Osteoblast (primary cell): Measurements from ENCODE around the gene FKBP7. TPM values are rescaled to one million over a fixed set of nuclear protein-coding genes. Genes with fewer than 3 reads are reported as not detected.

ENCODE experiments used
- DNase-seq: peaks from one replicate; pipeline ENCODE4 v3.0.0; 2011; ENCODE audit warnings: low spot score, mixed read lengths; ENCODE audit not compliant: insufficient read length; ENCODE audit errors: missing footprints
- H2AFZ ChIP-seq: 2 replicates; pipeline ENCODE4 v1.6.0; 2011; ENCODE audit warnings: mild to moderate bottlenecking, low read length
- H3K27ac ChIP-seq: 2 replicates; pipeline ENCODE4 v1.5.1; 2011; ENCODE audit warnings: mild to moderate bottlenecking, low read depth, low read length, moderate library complexity
- H3K27me3 ChIP-seq: 2 replicates; pipeline ENCODE4 v1.6.0; 2012; ENCODE audit warnings: mild to moderate bottlenecking, control low read depth, inconsistent platforms, low read length, moderate library complexity; ENCODE audit not compliant: insufficient read depth
- H3K36me3 ChIP-seq: 2 replicates; pipeline ENCODE4 v1.5.1; 2011; ENCODE audit warnings: mild to moderate bottlenecking, low read length, control low read depth, moderate library complexity; ENCODE audit not compliant: insufficient read depth
- H3K4me1 ChIP-seq: 2 replicates; pipeline ENCODE4 v1.5.1; 2011; ENCODE audit warnings: mild to moderate bottlenecking, low read length, control low read depth, moderate library complexity; ENCODE audit not compliant: insufficient read depth
- H3K4me2 ChIP-seq: 2 replicates; pipeline ENCODE4 v1.6.0; 2011; ENCODE audit warnings: mild to moderate bottlenecking, low read length; ENCODE audit not compliant: insufficient read depth
- H3K4me3 ChIP-seq: fragments of 200-600 bp; sonication (generic); 3 replicates; pipeline ENCODE4 v1.5.1; 2012; ENCODE audit warnings: mild to moderate bottlenecking, low read length, inconsistent platforms; ENCODE audit not compliant: insufficient read depth
- H3K79me2 ChIP-seq: 2 replicates; pipeline ENCODE4 v1.6.0; 2012; ENCODE audit warnings: mild to moderate bottlenecking, low read length, control low read depth, inconsistent platforms; ENCODE audit not compliant: insufficient read depth
- H3K9me3 ChIP-seq: 2 replicates; pipeline ENCODE4 v1.5.1; 2011; ENCODE audit warnings: low read depth, low read length, control low read depth
- H4K20me1 ChIP-seq: 2 replicates; pipeline ENCODE4 v1.6.0; 2012; ENCODE audit warnings: mild to moderate bottlenecking, low read length, control low read depth; ENCODE audit not compliant: insufficient read depth
- total RNA-seq: library from RNA; depleted of rRNA; stranded (reverse); fragments of >200 nt; gene quantifications from 2 replicates; pipeline ENCODE4 v1.2.3, GENCODE V29; 2012
- TF ChIP-seq, protein P1 (sequence below): IDR thresholded peaks from 2 replicates; pipeline ENCODE4 v1.5.1; 2011; ENCODE audit warnings: mild to moderate bottlenecking, low read depth, low read length, moderate library complexity; ENCODE audit errors: extremely low read depth

FKBP7 gene
- total RNA-seq, 1 donor: 37.6 TPM

DNA sequence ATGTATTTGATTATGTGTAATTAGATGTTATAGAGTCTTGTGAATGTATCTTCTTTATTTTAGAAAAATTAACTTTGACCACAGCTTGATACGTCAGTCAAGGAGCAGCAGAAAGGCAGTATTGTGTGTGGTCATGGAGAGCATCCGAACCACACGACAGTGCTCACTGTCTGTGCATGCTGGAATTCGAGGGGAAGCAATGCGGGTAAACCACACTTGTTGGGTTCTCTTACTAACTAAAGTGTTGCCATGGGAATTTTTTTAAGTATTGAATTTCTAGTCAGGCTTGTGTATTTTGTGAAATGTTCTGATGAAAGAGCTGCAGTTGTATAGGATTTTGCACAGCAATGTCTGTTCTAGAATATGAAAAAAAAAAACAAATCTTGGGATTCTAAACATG lies 22.5 kb downstream of the FKBP7 start:
- Histone ChIP-seq H3K36me3 (no peaks in the 10 kb centered on the region), H3K4me3 (no peak overlapping the region), H3K4me1 (peaks cover 8% of the 10 kb centered on the region), H3K9me3 (no peaks in the 10 kb centered on the region), H3K4me2 (no peak overlapping the region), H3K27ac (peak overlapping the region; percentile 25), H3K27me3 (no peaks in the 10 kb centered on the region), H3K79me2 (no peaks in the 10 kb centered on the region), H2AFZ (no peak overlapping the region), H4K20me1 (no peaks in the 10 kb centered on the region)
- peak; percentile 64 for DNase-seq
- TF ChIP-seq, protein P1, sequence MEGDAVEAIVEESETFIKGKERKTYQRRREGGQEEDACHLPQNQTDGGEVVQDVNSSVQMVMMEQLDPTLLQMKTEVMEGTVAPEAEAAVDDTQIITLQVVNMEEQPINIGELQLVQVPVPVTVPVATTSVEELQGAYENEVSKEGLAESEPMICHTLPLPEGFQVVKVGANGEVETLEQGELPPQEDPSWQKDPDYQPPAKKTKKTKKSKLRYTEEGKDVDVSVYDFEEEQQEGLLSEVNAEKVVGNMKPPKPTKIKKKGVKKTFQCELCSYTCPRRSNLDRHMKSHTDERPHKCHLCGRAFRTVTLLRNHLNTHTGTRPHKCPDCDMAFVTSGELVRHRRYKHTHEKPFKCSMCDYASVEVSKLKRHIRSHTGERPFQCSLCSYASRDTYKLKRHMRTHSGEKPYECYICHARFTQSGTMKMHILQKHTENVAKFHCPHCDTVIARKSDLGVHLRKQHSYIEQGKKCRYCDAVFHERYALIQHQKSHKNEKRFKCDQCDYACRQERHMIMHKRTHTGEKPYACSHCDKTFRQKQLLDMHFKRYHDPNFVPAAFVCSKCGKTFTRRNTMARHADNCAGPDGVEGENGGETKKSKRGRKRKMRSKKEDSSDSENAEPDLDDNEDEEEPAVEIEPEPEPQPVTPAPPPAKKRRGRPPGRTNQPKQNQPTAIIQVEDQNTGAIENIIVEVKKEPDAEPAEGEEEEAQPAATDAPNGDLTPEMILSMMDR: no peak

DNA sequence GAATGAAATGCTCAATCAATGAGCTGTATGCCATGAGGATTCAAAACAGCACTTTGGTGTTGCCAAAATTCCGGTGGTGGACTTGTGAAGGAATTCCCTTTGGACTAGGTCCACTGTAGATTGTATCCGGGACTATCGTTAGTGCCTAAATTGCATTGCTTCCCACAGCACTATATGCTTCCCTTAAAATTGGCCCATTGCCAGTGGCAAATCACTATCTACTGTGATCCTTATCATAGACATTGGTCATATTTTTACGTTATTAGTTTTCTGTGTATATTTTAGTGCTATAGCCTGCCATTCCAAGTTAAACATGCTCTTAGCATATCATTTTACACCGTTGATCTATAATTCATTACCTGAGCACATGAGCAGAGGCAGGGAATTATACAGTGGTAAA lies 25.5 kb downstream of the FKBP7 start:
- Histone ChIP-seq H4K20me1 (peaks cover 7% of the 10 kb centered on the region), H3K4me3 (no peak overlapping the region), H3K36me3 (peaks cover 8% of the 10 kb centered on the region), H3K4me1 (peaks cover 17% of the 10 kb centered on the region), H2AFZ (no peak overlapping the region), H3K4me2 (no peak overlapping the region), H3K27ac (no peak overlapping the region), H3K79me2 (peaks cover 30% of the 10 kb centered on the region), H3K27me3 (no peaks in the 10 kb centered on the region), H3K9me3 (no peaks in the 10 kb centered on the region)
- DNase-seq: peak; percentile 32
- TF ChIP-seq, protein P1: no peak

DNA sequence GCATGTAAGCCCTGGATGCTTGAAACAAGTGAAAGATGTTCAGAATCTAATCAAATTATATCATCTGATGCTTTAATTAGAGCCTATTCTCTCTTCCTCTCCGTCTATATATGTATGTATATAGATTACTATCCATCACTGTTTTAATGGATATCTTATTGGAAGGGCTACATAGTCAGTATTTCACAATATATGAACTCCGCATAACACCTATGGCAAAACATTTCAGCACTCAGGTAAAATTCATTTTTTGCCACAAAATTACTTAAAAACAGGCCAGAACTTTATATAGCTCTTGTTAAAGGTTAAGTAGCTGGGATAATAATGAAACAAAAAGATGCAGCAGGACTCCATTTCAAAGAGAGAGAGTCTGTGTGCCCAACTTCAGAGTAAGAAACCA lies 26.1 kb downstream of the FKBP7 start:
- no peak overlapping the region for H3K4me3 ChIP-seq
- H3K4me1 ChIP-seq: peaks cover 17% of the 10 kb centered on the region
- H3K27ac ChIP-seq: no peak overlapping the region
- no peak overlapping the region for H3K4me2 ChIP-seq
- peaks cover 13% of the 10 kb centered on the region for H3K36me3 ChIP-seq
- H3K9me3 ChIP-seq: no peaks in the 10 kb centered on the region
- H3K27me3 ChIP-seq: no peaks in the 10 kb centered on the region
- TF ChIP-seq, protein P1: no peak
- peaks cover 33% of the 10 kb centered on the region for H3K79me2 ChIP-seq
- no peak for DNase-seq
- H2AFZ ChIP-seq: no peak overlapping the region
- peaks cover 7% of the 10 kb centered on the region for H4K20me1 ChIP-seq

DNA sequence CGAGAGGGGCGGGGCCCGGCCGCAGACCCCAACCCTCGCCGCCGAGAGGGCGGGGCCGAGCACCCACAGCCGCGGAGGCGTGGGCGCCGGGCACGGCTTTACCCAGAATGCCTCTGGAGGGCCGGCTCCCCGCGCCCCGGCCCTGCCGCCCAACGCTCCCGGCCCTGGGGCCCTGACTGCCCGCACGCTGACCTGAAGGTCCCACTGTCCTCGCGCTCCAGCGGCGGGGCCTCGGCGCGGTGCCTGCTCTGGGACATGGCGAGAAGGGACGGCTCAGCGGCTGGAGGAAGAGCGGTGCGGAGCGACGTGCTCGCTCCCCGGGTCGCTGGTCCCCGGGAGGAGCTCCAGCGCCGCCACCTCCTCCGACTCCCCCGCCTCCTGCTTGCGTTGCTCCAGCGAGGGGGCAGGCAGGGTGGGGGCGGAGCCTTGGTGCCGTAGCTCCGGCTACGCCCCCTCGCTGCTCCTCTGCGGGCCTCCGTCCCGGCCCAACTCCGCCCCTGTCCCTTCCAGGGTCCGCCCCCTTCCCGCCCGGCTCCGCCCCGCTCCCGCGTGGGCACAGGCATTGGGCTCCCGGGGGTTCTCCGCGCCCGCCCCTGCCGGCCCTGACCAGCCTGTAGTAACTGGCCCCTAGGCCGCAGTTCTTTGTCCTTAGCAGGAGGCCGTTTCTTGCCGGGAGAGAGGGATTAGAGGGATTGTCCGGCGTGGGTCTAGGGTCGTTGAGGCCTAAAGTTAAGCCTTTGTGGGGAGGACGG lies 27.4 kb downstream of the FKBP7 start, which contains the start of the genes PJVK and PRKRA:
PJVK (plus strand) TSS at position 605 of the 752 bp plus-strand sequence. CDS start 2,032 bp downstream, outside the sequence.
PRKRA (minus strand) TSS at position 402 of the 752 bp plus-strand sequence; CDS start at position 257, 145 bp downstream.
- H3K9me3 ChIP-seq: no peaks in the 10 kb centered on the region
- H3K4me2 ChIP-seq: peak within 1 kb of the TSS; percentile 99
- H2AFZ ChIP-seq: peak within 1 kb of the TSS; percentile 98
- DNase-seq: peak; percentile 98
- H3K27ac ChIP-seq: peak within 1 kb of the TSS; percentile 97
- H3K4me1 ChIP-seq: peaks cover 17% of the 10 kb centered on the region
- TF ChIP-seq, protein P1: no peak
- peaks cover 39% of the 10 kb centered on the region for H3K79me2 ChIP-seq
- no peaks in the 10 kb centered on the region for H3K27me3 ChIP-seq
- peaks cover 7% of the 10 kb centered on the region for H4K20me1 ChIP-seq
- H3K4me3 ChIP-seq: peak within 1 kb of the TSS; percentile 94
- peaks cover 22% of the 10 kb centered on the region for H3K36me3 ChIP-seq
